NCI-H1105 treated with DMSO at 0.1 percent for 48 hours (cell line): ENCODE measurements around the gene SLC6A11.
A peak's percentile ranks its signal among the peaks of the same experiment; 100 is the strongest.

ENCODE experiments used
- DNase-seq: peaks from one replicate; lab custom pipeline; 2025; lab: John Stamatoyannopoulos, UW

SLC6A11 gene

GRCh38 chr3:10981031-10981430, 165.0 kb downstream of the SLC6A11 start:
- no peak for DNase-seq

GRCh38 chr3:10981961-10982360, 165.9 kb downstream of the SLC6A11 start:
- DNase-seq = no peak

- DNase-seq = no peak
These were observed 166.8 kb downstream of the SLC6A11 start for GRCh38 chr3:10982782-10983181.

GRCh38 chr3:10983219-10983916, 167.3 kb downstream of the SLC6A11 start:
- peak; percentile 27 for DNase-seq

- DNase-seq = no peak
These were observed 168.4 kb downstream of the SLC6A11 start for GRCh38 chr3:10984371-10984896.

GRCh38 chr3:10985181-10985580, 169.2 kb downstream of the SLC6A11 start:
- no peak for DNase-seq

GRCh38 chr3:10986592-10986991, 170.6 kb downstream of the SLC6A11 start:
- DNase-seq = no peak

GRCh38 chr3:10988001-10988665, 172.1 kb downstream of the SLC6A11 start:
- DNase-seq = no peak

- DNase-seq = no peak
These were observed 173.0 kb downstream of the SLC6A11 start for GRCh38 chr3:10988991-10989484.
